ENCODE data around the gene CFAP74.
A peak's percentile ranks its signal among the peaks of the same experiment; 100 is the strongest.
"Not testable (repeated sequence)": the region's sequence is repeated elsewhere in the genome, so short reads cannot be mapped to it uniquely, and the experiment has no call there.

Gene CFAP74

DNA sequence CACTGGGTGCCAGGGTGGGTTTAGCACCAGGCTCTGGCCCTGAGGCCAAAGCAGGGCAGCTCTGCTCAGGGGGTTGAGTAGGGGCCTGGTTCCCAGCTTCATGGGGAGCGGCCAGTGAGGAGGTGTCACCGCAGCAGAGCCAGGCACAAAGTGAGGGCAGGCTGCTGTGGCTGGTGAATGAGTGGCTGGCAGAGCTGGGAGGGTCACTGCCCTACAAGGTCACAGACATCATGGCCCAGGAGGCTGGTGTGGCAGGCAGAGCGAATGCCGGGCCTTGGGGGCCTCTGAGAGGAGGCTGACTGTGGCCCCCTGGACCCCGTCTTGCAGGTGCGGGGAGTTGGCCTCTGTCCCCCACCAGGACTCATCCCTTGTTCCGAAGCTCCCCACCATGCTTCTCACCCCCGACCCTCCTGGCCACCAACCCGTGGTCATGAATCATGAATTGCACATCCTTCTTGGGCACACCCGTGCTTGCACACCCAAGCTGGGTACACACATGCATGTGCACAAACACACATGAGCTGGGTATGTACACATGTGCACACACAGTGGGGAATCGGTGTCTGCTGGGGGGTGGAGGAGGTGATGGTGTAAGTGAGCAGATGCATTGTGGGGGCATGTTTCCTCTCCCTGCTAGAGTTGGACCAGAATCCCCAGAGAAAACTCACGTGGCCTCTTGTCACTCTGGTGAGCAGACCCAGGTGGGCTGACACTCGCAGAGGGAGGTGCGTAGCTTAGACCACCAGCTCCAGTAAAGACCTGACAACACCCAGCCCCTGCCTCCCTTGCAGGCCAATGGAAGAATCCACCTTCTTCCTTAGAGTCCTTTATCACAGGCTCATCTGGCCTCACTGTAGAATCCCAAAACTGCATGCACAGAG lies 107.9 kb downstream of the CFAP74 start:
- DNase-seq (ENCODE audit: low spot score): no peak

- no peak for DNase-seq (ENCODE audit: low spot score)
Measured at GRCh38 chr1:1895060-1895418, 108.5 kb downstream of the CFAP74 start.

GRCh38 chr1:1894354-1895059 lies 109.1 kb downstream of the CFAP74 start:
- DNase-seq (ENCODE audit: low spot score): peak; percentile 42

- DNase-seq (ENCODE audit: low spot score): no peak
Measured at GRCh38 chr1:1893997-1894353, 109.6 kb downstream of the CFAP74 start.

DNA sequence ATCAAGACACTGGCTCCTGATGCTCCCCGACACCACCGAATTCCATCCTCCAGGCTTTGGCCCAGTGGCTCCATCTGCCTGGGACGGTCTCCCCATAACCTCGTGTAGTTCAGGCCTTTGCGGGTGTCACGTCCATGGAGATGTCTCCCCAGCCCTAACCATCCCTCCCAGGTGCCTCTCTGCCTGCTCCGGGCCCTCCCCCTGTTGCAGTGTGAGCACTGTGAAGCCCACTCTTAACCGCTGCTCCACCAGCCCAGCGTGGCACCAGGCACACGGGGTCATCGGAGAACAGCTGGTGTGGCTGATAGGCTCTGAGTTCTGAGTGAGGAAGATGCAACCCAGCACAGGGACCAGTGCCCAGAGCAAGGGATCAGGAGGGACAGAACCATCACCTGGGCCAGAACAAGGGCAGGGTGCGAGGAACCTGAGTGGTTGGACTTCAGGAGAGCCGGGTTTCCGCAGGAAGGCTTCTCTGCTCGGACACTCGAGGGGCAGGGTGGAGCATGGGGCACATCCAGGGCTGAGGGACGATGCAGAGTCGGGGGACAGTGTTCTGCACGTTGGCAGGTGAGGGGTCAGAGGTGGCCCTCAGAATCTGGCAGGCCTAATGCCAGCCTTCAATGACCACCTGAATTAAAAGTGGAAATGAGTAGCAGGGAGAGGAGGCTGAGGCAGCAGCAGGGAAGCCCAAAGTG lies 110.1 kb downstream of the CFAP74 start:
- DNase-seq (ENCODE audit: low spot score): no peak

GRCh38 chr1:1892763-1893120 lies 110.8 kb downstream of the CFAP74 start:
- no peak for DNase-seq (ENCODE audit: low spot score)

DNA sequence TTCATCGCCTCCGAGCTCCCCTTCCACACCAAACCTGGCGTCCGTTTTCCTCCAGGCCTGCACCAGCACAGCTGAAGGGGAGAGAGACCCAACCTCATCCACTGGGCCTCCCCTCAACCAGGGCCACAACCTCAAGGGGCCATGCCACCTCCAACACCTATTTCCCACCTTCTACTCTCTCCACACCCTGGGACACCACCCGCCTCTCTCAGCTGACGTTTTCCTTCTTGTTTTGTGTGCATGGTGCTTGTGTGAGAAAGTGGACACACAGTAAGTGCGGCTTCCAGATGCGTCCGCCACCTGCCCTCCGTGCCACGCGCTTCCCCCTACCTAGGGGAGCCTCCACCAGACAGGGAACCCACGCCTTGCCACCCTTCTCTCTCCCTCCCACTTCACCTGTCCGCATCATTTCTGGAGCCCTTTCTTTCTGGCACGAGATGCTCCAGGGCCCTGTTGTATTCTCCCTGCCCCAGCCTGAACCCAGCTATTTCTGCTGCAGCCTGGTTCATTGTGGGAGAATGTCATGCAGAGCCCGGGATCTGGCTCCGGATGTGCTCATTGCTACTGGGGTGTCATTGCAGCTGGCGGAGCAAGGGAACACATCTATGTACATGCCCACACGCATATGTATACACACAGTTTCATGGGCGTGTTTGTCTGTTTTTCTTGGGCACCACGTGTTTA lies 111.4 kb downstream of the CFAP74 start:
- DNase-seq (ENCODE audit: low spot score): no peak

- peak; percentile 91 for DNase-seq (ENCODE audit: low spot score)
Measured at GRCh38 chr1:1891349-1892078, 112.1 kb downstream of the CFAP74 start.

DNA sequence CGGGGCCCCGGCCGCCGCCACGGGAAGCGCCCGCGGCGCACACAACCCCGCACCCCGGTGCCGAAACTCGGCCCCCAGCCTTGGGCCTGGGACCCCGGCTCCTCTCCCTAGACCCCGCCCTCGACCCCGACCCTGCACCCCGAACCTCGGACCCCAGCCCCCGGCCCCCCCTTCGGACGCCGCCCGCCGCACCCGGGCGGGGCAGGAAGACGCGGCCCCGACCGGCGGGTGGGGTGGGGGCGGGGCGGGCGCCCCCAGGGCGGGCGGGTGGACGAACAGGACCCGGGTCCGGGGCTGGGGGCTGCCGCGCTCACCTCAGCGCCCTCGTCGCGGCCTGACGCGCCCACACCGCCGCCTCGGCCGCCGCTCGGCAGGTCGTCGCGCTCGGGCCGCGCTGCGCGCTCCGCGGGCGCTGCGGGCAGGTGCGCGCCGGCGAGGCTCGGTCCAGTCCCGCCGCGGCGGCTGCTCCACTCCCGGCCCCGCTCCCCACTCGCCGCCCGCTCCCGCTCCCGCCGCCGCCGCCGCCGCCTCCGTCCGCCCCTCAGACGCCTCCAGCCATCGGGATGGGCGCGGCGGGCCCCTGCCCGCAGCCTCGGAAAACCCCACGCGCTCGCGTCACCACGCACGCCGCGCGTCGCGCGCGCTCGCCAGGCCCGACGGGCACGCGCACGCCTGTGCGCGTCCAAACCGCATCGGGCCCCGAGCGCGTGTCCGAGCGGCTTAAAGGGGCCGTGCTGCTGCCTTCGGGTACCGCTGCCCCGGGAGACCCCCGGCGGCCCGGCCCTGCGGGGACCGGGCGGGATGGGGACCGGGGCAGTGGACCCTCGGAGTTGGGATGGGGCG lies 112.9 kb downstream of the CFAP74 start, which contains the start of gene GNB1:
Gene GNB1 (minus strand): TSS at position 582 of the 843 bp plus-strand sequence. CDS start 65,634 bp downstream, outside the sequence.
- peak; percentile 95 for DNase-seq (ENCODE audit: low spot score)

DNA sequence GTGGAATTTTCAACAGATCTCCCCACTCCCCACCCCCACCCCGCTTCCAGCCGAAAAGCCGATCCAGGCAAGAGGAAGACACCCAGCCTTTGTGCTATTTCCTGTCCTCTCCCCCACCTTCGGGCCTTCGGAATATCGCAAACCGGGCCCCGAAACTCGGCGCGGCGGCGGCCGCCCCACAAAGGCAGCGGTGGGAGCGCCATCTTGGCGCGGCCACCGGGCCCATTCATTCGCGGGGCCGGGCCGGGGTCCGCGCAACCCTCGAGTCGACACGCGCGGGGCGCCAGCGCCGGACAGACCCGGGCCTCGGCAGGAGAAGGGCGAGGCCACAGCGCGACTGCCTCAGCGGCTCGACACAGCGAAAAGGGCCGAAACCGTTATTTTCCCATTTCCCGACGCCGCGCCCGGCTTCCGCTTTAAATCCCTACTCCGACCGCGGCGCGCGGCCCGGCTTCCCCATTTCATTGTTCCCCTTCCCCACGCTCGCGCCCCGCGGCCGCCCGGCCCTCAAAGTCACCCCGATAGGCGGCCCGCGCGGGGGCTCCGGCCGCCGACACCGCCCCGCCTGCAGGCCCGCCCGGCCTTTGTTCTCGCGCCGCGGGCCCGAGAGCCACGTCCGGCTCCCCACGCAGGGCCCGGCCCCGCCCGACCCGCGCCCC lies 113.6 kb downstream of the CFAP74 start:
- peak; percentile 58 for DNase-seq (ENCODE audit: low spot score)

DNA sequence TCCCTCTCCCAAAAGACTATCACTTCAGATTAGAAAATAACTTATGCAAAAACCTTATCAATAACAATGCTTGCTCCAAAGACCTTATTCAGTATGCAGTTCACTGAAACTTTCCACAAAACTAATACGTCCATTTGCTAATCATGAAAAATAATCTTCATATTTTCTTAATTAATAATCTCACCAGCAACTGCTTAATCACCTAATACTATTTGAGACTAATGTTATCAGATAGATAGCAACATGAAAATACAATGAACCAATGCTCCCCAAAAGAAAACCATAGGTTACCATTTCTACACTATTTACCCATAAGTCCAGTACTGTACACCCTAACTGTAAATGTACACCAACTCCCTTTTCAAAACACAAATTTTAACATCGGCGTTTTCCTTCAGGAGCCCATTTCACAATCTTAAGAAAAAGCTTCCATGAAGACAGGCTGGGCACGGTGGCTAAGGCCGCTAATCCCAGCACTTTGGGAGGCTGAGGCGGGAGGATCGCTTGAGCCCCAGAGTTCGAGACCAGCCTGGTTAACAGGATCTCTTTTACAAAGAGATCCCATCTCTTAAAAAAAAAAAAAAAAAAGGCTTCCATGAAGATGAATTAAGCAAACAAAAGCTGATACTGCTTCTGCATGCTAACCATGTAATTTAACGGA lies 114.4 kb downstream of the CFAP74 start:
- no peak for DNase-seq (ENCODE audit: low spot score)

GRCh38 chr1:1883890-1884289 lies 119.7 kb downstream of the CFAP74 start:
- DNase-seq (ENCODE audit: low spot score): not testable (repeated sequence)

- no peak for DNase-seq (ENCODE audit: low spot score)
Measured at GRCh38 chr1:1883092-1883873, 120.3 kb downstream of the CFAP74 start.

GRCh38 chr1:1881727-1882126 lies 121.9 kb downstream of the CFAP74 start:
- no peak for DNase-seq (ENCODE audit: low spot score)

DNA sequence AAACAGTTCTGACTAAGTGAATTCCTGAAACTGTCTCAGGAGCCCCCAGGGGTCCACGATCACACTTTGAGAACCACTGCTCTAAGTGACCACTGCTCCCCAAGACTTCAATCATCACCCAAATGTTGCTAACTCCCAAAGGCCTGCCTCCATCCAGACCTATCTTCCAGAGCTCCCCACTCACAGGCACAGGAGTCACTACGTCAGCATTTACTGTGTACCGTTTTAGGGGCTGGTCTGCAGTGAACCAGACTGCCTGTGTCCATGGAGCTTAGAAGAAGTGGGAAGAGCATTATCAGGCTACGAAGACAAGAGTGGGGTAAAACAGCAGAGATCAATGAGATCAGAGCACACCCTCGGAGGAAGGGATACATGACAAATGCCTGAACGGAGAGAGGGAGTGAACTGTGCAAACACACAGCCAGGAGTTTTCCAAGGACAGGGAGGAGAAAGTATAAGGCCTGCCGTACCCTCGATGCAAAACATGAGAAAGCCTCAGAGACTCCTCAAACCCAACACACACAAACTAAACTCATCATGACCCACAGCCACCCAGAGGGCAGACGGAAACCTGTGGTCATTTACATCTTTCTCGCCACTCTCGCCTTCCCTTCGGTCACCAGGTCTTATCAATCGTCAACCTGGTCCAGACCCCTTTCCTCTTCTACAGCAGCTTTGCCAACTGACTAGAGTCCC lies 122.8 kb downstream of the CFAP74 start:
- DNase-seq (ENCODE audit: low spot score): no peak

DNA sequence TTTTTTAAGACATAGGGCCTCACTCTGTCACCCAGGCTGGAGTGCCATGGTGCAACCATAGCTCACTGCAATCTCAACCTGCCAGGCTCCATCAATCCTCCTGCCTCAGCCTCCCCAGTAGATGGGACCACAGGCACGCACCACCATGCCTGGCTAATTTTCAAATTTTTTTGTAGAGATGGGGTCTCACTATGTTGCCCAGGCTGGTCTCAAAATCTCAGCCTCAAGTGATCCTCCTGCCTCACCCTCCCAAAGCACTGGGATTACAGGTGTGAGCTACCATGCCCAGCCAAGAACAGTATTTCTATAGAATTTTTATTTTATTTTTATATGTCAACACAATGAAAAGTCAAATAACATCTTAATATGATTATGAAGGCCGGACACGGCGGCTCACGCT lies 123.6 kb downstream of the CFAP74 start:
- no peak for DNase-seq (ENCODE audit: low spot score)

- no peak for DNase-seq (ENCODE audit: low spot score)
Measured at GRCh38 chr1:1877865-1878436, 125.6 kb downstream of the CFAP74 start.
